Sigmoid colon (tissue), 7 donors: Measurements from ENCODE around the gene HELLS. TPM values are rescaled to one million over a fixed set of nuclear protein-coding genes. Genes with fewer than 3 reads are reported as not detected.

Experiments
- DNase-seq: peaks from one replicate; pipeline ENCODE4 v3.0.0-alpha.2; 2019
- H3K27ac ChIP-seq, 4 donors: fragments of 200-600 bp; sonication (generic); one replicate each; pipeline ENCODE4 v1.5.1; 2016 to 2019; ENCODE audit warnings: mild to moderate bottlenecking in 1 of 4
- H3K27me3 ChIP-seq, 3 donors: fragments of 200-600 bp; sonication (generic); one replicate each; pipeline ENCODE4 v1.5.1; 2019; ENCODE audit warnings: mild to moderate bottlenecking in 1 of 3
- H3K36me3 ChIP-seq, 4 donors: fragments of 200-600 bp; sonication (generic); one replicate each; pipeline ENCODE4 v1.5.1; 2016 to 2019
- H3K4me1 ChIP-seq, 4 donors: fragments of 200-600 bp; sonication (generic); one replicate each; pipeline ENCODE4 v1.5.1; 2017 to 2019
- H3K4me3 ChIP-seq, 4 donors: fragments of 200-600 bp; sonication (generic); one replicate each; pipeline ENCODE4 v1.5.1; 2017 to 2019; ENCODE audit warnings: mild to moderate bottlenecking in 2 of 4, moderate library complexity in 1 of 4
- H3K9me3 ChIP-seq, 4 donors: fragments of 200-600 bp in 3 of 4; sonication (generic) in 3 of 4; one replicate each; pipeline versions ENCODE4 v1.5.1 to v1.6.1; 2013 to 2019
- EP300 ChIP-seq, 4 donors: sonication (generic); formaldehyde crosslinking; IDR thresholded peaks; one replicate each; pipeline ENCODE4 v1.6.1; 2017; ENCODE audit warnings: antibody characterized with exemption in 4 of 4
- POLR2A ChIP-seq, 2 donors: fragments of 450-650 bp; IDR thresholded peaks; one replicate each; pipeline ENCODE4 v1.6.1; 2016; ENCODE audit warnings: antibody characterized with exemption in 2 of 2, mild to moderate bottlenecking in 2 of 2, moderate library complexity in 2 of 2
- POLR2AphosphoS5 ChIP-seq, 4 donors: sonication (generic); formaldehyde crosslinking; IDR thresholded peaks; one replicate each; pipeline ENCODE4 v1.6.1; 2017; ENCODE audit warnings: antibody characterized with exemption in 4 of 4
- WGBS, 2 donors: extraction: QIAGEN DNeasy Blood & Tissue Kit; methylation state at CpG; one replicate each; pipeline ENCODE4 v1.1.7; 2013; 5-methylcytosine and 5-hydroxymethylcytosine counted together
- intact Hi-C: fragments of 100-400 bp; cut with DNase I; formaldehyde crosslinking; loops from one replicate; pipeline ENCODE4 v1.15.1; 2023
- polyA plus RNA-seq, 3 donors: library from polyadenylated mRNA; stranded (reverse); fragments of 200-250 nt; gene quantifications; one replicate each; pipeline ENCODE4 v1.2.3, GENCODE V29; 2013
- total RNA-seq, 4 donors: library from RNA; depleted of rRNA; stranded (reverse); fragments of >200 nt; gene quantifications; one replicate each; pipeline ENCODE4 v1.1.0, GENCODE V29; 2016
- TF ChIP-seq, protein P1 (sequence below), 4 experiments: fragments of 450-650 bp in 3 of 4; fragments of 200-600 bp in 1 of 4; IDR thresholded peaks; one replicate each; pipeline ENCODE4 v1.5.1; 2016 to 2019; ENCODE audit warnings: antibody characterized with exemption in 4 of 4, mild to moderate bottlenecking in 3 of 4, moderate library complexity in 2 of 4
- donor health status: healthy with polysubstance abuse.
- donor health status: Bipolar disorder and iron deficiency.
- donor health status: healthy.

HELLS gene
- total and polyA plus RNA-seq, 7 donors, result 0.99 to 11.8 (median 1.6) TPM

DNA sequence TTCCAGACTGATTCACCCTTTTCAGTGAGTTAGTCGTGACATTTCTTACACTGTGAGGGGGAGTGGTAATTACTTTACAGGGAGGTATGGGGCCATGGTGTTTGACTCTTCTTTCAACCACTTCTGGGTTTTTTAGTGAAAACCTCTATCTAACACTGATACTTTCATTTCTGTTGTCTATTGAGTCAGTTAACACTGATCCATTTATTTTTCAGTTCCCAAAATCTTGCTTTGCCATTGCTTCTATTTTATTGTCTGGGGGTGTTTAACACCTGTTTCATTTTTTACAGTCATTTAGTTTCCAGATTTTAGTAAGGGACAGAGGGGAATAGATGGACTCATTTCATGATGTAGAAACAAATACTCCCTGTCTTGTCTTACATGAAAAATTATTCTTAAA is 61.5 kb downstream of the HELLS start:
- H3K4me3 ChIP-seq, result no peak overlapping the region
- no peaks in the 10 kb centered on the region for H3K27me3 ChIP-seq
- intact Hi-C loops, result no loop called here
- DNase-seq, result no peak
- no peak overlapping the region for H3K27ac ChIP-seq
- H3K9me3 ChIP-seq, result no peaks in the 10 kb centered on the region
- no peak for TF ChIP-seq POLR2AphosphoS5 (IDR thresholded peaks at IDR 0.05)
- TF ChIP-seq POLR2A (IDR thresholded peaks at IDR 0.05), result no peak
- TF ChIP-seq EP300 (IDR thresholded peaks at IDR 0.05), result no peak
- TF ChIP-seq, protein P1, sequence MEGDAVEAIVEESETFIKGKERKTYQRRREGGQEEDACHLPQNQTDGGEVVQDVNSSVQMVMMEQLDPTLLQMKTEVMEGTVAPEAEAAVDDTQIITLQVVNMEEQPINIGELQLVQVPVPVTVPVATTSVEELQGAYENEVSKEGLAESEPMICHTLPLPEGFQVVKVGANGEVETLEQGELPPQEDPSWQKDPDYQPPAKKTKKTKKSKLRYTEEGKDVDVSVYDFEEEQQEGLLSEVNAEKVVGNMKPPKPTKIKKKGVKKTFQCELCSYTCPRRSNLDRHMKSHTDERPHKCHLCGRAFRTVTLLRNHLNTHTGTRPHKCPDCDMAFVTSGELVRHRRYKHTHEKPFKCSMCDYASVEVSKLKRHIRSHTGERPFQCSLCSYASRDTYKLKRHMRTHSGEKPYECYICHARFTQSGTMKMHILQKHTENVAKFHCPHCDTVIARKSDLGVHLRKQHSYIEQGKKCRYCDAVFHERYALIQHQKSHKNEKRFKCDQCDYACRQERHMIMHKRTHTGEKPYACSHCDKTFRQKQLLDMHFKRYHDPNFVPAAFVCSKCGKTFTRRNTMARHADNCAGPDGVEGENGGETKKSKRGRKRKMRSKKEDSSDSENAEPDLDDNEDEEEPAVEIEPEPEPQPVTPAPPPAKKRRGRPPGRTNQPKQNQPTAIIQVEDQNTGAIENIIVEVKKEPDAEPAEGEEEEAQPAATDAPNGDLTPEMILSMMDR (IDR thresholded peaks at IDR 0.05), result no peak
- WGBS, 2 donors, result 78 to 88% methylated on average over 1 of the region's 1 CpG
- H3K4me1 ChIP-seq, result no peaks in the 10 kb centered on the region
- H3K36me3 ChIP-seq, result no peaks in the 10 kb centered on the region

DNA sequence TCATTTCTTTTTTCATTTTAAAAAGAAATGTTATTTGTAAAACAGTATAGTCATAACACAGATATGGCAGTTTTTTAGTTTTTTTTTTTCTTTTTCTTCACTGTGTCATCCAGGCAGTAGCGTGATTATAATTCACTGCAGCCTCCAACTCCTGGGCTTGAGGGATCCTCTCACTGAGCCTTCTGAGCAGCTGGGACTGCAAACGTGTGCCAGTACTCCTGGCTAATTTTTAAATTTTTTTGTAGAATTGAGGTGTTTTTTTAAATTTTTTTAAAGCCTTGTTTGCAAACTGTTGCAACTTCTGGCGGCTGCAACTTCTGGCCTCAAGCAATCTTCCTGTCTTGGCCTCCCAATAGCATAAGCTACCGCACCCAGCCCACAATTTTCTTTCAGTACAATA is 63.0 kb downstream of the HELLS start:
- no peak overlapping the region for H3K27ac ChIP-seq
- 84 to 91% methylated on average over 4 of the region's 4 CpGs for WGBS, 2 donors
- no peak for DNase-seq
- no peaks in the 10 kb centered on the region for H3K36me3 ChIP-seq
- no peak overlapping the region for H3K4me3 ChIP-seq
- H3K27me3 ChIP-seq, result no peaks in the 10 kb centered on the region
- no peaks in the 10 kb centered on the region for H3K9me3 ChIP-seq
- H3K4me1 ChIP-seq, result no peaks in the 10 kb centered on the region
- intact Hi-C loops, result no loop called here
- no peak for TF ChIP-seq EP300 (IDR thresholded peaks at IDR 0.05)
- no peak for TF ChIP-seq POLR2A (IDR thresholded peaks at IDR 0.05)
- TF ChIP-seq, protein P1 (IDR thresholded peaks at IDR 0.05), result no peak
- TF ChIP-seq POLR2AphosphoS5 (IDR thresholded peaks at IDR 0.05), result no peak

DNA sequence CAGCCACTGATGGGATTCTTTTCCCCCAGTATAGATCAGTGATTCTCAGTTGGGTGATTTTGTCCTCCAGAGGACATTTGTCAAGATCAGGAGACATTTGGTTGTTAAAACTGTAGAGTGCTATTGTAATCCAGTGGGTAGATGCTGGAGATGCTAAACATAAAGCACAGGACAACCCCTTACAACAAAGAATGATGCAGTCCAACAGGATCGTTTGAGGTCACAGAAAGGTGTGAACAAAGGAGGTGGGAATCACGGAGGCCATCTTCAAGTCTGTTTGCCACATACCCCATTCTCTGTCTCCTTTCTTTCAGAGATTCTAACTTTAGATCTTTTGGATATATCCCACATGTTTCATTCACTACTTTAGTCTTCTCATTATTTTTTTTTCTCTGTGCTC is 69.0 kb downstream of the HELLS start:
- WGBS, 2 donors, result 82 to 85% methylated on average over 2 of the region's 2 CpGs
- Histone ChIP-seq H3K27ac (no peak overlapping the region), H3K4me1 (no peaks in the 10 kb centered on the region), H3K36me3 (no peaks in the 10 kb centered on the region), H3K4me3 (no peak overlapping the region), H3K9me3 (no peaks in the 10 kb centered on the region), H3K27me3 (no peaks in the 10 kb centered on the region)
- intact Hi-C loops, result no loop called here
- DNase-seq, result no peak
- TF ChIP-seq POLR2A (IDR thresholded peaks at IDR 0.05), result no peak
- TF ChIP-seq, protein P1 (IDR thresholded peaks at IDR 0.05), result no peak
- no peak for TF ChIP-seq EP300 (IDR thresholded peaks at IDR 0.05)
- TF ChIP-seq POLR2AphosphoS5 (IDR thresholded peaks at IDR 0.05), result no peak

DNA sequence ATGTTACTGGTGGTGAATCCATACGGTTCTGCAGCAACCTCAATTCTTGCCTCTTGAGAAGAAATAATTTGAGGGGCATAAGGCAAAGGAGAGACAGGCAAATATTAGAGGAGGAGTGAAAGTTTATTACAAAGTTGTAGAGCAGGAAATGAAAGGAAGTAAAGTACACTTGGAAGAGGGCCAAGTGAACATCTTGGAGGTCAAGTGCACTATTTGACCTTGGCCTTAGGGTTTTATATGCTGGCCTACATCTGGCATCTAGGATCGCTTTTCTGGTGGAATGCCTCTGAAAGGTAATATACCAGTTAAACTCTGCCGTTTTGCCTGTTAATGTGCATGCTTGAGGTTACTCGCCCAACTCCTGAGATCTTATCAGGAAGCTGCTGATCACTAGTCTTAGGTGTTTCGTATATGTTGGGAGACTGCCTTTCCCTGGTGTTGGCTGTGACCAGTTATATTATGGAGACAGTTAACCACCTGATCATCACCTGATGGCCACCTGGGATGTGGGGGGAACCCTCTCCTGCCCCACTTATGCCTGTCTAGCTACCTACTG is 71.9 kb downstream of the HELLS start:
- intact Hi-C loops, result no loop called here
- no peak for TF ChIP-seq POLR2A (IDR thresholded peaks at IDR 0.05)
- no peak for TF ChIP-seq EP300 (IDR thresholded peaks at IDR 0.05)
- TF ChIP-seq, protein P1 (IDR thresholded peaks at IDR 0.05), result no peak
- TF ChIP-seq POLR2AphosphoS5 (IDR thresholded peaks at IDR 0.05), result no peak
- no peaks in the 10 kb centered on the region for H3K27me3 ChIP-seq
- H3K4me3 ChIP-seq, result no peak overlapping the region
- no peak overlapping the region for H3K27ac ChIP-seq
- no peaks in the 10 kb centered on the region for H3K9me3 ChIP-seq
- WGBS, 2 donors, result 48 to 64% methylated on average over 5 of the region's 5 CpGs
- no peak for DNase-seq
- no peaks in the 10 kb centered on the region for H3K4me1 ChIP-seq
- H3K36me3 ChIP-seq, result no peaks in the 10 kb centered on the region

GRCh38 chr10:94622666-94623205 is 77.1 kb downstream of the HELLS start:
- no peaks in the 10 kb centered on the region for H3K4me1 ChIP-seq
- intact Hi-C loops, result no loop called here
- H3K27ac ChIP-seq, result no peak overlapping the region
- no peak overlapping the region for H3K4me3 ChIP-seq
- H3K27me3 ChIP-seq, result no peaks in the 10 kb centered on the region
- H3K9me3 ChIP-seq, result no peaks in the 10 kb centered on the region
- no peaks in the 10 kb centered on the region for H3K36me3 ChIP-seq
- DNase-seq, result no peak
- 73 to 83% methylated on average over 1 of the region's 1 CpG for WGBS, 2 donors
- TF ChIP-seq POLR2AphosphoS5 (IDR thresholded peaks at IDR 0.05) (no peak), POLR2A (IDR thresholded peaks at IDR 0.05) (no peak), EP300 (IDR thresholded peaks at IDR 0.05) (no peak)
- TF ChIP-seq, protein P1 (IDR thresholded peaks at IDR 0.05), result no peak
